Stimulated activated CD8-positive, alpha-beta memory T cell treated with anti-CD3 and anti-CD28 coated beads, Interleukin-7, amount 100 ng/mL, for 1 hour (primary cell): Measurements from ENCODE around the gene ISM1.

ENCODE experiments used
- DNase-seq, 2 donors: peaks; one replicate each; pipeline ENCODE4 v3.0.0-alpha.2; 2020; ENCODE audit warnings: low read depth in 2 of 2

Gene ISM1

DNA sequence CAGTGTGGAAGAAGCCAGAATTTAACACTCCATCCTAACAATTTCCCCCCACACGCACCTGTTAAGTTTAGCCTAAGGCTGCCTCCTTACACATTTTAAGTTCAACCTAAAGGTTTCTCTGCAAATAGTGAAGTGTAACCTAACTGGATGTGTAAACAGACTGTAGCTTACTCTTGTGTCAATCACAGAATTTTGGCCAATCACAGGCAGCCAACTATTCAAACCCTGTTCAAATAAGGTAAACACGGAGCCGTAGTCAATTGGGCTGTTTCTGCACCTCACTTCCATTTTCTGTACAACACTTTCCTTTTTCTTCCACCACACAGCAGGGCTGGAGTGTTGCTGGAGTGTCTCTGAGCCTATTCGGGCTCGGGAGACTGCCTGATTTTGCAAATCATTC, 92.1 kb downstream of the ISM1 start:
- no peak for DNase-seq

GRCh38 chr20:13317439-13317838, 96.4 kb downstream of the ISM1 start:
- no peak for DNase-seq

GRCh38 chr20:13318871-13319521, 97.9 kb downstream of the ISM1 start:
- no peak for DNase-seq

- no peak for DNase-seq
Measured at GRCh38 chr20:13320702-13321101, 99.6 kb downstream of the ISM1 start.

- DNase-seq, result no peak
Measured at GRCh38 chr20:13321416-13321815, 100.3 kb downstream of the ISM1 start.

GRCh38 chr20:13322198-13322597, 101.1 kb downstream of the ISM1 start:
- no peak for DNase-seq

GRCh38 chr20:13322621-13323020, 101.5 kb downstream of the ISM1 start:
- no peak for DNase-seq

DNA sequence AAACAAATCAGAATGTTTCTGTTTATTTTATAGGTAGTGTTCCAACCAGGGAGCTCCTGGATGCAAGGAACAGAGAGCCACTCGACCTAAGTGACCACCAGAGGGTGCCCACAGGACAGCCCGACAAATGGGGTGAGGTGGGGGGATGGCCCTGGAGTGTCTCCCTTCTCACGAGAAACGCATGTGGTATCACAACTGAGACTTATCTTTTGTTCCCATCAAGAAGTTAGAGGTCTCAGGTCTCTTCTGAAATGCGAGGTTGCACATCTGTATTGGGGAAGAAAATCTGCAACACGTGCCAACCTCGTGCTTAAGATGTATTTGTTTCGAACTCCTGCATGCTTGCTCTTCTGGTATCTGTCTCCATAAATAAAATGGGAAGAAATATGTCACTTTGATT, 104.0 kb downstream of the ISM1 start:
- no peak for DNase-seq

DNA sequence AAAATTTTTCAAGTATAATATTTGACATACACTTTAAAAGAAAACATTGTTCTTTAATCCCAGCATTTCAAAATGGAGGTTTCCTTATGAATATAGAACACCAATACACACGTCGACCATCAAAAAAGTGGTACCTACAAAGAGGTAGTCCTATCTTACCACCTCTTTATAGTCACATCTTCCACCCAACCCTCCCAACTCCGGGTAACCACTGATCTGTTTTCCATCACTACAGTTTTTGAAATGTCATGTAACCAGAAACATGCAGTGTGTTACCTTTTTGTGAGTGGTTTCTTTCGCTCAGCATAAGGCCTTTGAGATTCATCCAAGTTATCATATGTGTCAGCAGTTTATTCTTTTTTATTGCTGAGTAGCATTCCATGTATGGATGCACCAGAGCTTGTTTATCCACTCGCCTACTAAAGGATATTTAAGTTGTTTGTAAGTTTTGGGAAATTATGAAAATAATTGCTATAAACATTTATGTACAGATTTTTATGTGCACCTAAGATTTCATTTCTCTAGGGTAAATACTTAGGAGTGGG, 104.8 kb downstream of the ISM1 start:
- no peak for DNase-seq

DNA sequence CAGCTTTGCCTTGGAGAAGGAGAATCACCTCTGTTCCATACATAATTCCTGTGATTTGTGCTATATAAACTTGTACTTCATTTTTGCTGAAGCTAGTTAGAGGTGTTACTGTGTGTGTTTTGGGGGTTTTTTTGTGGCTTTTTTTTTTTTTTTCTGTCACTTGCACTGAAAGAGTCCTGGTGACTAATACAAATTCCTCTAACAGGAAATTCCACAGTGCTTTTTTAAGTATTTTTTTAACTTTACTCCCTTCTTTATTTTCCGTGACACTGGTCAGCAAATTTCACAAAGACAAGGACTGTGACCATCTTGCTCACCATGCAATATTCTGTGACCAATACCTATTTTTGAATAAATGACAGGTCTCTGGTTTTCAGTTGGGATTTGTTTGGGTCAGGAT, 110.5 kb downstream of the ISM1 start:
- DNase-seq, result no peak

DNA sequence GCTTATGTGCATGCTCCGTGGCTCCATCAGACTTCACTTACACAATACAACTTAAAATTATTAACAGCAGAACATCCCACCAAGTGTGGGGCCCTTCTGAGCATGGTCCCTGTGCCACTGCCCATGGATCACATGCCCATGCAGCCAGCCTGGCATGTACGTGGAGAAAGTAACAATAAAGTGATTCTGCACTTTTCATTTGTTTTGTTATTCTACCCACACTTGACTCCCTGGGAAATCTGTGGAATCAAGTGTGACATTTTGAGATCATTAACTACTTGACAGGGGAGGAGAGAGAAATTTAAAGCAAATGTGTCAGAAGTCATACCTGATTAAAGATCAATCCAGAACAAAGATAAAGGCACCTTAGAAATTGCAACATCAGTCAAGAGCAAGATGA, 112.0 kb downstream of the ISM1 start:
- no peak for DNase-seq

- DNase-seq, result no peak
Measured at GRCh38 chr20:13333793-13334192, 112.7 kb downstream of the ISM1 start.

DNA sequence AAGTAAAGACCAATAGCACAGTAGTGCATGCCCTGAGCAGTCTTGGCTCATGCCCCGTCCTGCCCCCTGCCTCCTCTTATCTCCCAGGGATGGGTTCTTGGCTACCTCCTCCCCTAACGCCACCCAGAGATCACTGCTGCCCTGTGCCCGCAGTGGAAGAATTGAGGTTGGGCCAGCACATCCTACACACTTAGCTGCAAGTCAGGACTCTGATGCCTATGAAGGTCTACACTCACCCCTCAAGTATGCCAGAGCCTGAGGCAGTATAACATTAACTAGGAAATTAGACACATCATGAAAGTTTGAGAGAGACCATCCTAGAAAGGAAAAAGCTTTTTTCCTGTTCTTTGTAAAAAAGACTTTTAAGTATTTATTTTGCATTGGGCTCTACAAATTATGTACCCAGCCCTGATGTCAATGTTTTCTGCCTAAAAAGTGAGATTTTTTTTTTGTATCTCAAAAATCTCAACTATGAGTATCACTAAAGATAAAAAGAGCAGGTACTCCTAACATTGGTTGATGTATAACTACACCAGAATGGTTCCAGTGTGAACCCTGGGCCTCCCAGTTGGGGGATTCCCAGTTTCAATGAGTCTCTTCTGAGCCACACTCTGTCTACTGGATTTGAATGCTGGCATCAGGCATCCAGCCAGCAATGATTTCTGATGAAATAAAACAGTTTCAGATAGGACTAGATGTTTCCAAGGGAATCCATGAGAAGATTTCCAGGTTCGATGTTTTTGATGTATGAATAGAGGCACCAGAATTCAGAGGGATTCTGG, 115.4 kb downstream of the ISM1 start:
- no peak for DNase-seq

DNA sequence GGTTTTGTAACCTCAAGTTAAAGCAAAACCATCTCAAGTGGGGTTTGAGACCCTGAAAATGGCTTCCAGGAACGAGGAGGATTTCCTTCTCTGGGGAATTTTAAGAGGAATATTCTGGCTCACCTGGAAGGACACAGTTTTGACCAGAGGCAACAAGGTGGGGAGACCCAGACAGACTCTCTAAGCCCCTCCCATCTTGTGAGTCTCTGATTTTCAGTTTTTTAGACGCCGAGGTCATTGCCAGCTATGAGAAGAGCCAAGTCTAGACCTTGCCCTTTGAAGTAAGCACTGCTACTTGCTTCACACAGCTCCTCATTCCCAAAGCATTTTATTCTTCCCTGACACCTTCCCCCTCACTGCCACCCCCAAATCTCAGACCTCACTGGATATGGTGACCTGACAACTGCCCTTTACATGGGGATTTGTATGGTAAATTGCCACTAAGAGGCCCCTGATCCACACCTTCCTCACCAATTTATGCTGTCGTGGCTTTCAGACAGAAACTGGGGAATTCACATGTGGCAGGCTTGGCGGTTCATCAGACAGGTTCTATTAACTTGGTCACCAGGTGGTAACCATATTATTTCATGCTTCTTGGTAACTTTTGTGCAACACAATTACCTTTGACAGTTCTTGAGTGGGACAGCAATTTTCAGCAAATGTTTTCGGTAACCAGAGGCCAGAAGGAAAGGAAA, 116.2 kb downstream of the ISM1 start:
- no peak for DNase-seq

DNA sequence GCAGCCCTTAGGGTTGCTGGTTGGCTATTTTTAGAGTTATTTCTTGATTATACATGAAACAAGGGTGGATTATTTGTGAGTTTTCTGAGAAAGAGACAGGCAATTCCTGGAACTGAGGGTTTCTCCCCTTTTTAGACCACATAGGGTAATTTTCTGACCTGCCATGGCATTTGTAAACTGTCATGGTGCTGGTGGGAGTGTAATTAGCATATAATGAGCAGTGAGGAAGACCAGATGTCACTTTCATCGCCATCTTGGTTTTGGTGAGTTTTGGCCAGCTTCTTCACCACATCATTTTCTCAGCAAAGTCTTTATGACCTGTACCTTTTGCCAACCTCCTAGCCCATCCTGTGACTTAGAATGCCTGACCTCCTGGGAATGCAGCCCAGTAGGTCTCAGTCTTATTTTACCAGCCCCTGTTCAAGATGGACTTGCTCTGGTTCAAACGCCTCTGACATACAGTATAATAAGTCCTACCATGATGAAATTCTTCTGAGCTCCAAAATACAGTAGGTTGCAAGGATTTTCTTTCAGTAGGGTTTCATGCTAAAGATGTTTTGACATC, 117.1 kb downstream of the ISM1 start:
- DNase-seq, result no peak

DNA sequence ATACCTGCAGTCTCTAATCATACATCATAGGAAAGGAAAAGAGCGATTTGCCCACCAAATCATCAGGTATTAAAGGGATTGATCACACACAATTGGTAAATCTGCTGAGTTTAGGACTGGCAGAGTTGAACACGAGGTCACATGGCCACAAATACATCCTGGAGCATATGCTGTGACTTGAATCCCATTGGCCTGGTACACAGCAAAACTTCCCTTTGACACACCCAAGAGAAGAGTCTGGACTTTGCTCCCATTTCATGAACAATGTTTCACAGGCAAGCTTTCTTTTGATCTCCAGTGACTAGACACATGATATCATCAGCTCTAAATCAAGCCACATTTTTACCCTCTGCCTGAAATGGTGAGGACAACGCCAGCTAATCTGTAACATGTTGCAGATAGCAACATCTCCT, 117.9 kb downstream of the ISM1 start:
- DNase-seq, result no peak

GRCh38 chr20:13340088-13340487, 119.0 kb downstream of the ISM1 start:
- DNase-seq, result no peak

DNA sequence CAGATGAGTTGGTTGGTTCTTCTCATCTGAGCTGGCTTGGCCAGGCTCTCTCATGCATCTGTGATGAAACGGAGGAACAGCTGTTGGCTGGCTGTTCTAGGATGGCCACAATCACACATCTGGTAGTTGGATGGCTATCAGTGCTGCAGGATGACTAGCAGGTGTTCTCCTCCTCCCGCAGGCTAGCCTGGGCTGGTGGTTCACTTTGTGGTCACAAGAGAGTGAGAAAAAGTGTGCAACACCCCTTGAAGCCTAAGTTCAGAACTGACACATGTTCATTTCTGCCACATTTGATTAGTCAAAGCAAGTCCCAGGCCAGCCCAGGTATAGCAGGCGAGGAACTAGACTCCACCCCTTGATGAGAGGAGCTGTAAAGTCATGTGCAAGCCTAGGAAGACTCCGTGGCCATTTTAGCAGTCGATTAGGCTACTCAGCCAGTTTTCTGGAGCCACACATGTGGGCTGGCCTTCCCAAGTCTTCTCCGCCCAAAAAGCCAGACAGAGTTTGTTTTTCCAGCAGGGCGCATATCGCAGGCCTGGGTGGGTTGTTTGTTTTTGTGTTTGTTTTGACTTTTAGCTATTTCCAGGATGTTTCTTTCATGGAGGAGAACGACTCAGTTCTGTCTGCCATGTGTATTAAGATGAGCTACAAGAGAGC, 120.8 kb downstream of the ISM1 start:
- no peak for DNase-seq

DNA sequence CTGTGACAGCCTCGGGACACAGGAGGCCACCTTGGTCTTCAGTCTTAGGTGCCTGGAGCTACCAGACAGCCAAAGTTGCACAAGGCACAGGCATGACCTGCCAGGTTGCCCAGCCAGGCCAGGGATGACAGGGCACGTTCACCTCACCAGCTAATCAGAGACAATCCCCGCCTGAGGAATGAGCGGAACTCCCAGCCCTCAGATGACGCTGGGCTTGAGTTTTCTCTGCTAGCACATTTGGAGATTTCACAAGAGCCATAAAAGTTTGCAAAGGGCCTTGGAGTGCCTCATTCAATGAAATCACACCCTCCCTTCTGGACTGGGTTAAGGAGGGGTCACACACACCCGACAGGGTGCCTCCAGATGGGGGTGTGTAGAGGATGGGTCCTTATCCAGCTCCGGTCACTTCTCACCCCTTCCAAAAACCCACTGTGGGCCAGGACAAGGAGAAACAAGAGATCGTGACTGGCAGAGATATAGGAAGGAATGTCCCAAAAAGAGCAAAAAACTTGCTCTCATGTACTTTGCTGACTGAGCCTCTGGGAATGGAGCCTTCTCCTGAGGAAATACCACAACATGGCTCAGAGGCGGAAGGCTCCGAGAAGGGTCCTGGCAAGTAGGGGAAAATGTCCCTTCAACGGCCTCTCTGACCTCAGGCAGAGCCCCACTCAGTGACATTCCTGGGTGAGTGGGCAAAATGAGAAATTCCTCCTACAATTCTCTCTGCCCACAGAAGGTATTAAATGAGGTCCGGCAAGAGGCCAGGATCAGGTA, 121.6 kb downstream of the ISM1 start:
- DNase-seq, result no peak

GRCh38 chr20:13344671-13345070, 123.6 kb downstream of the ISM1 start:
- no peak for DNase-seq
